Right lobe of liver (tissue), 4 donors: Measurements from ENCODE around the gene ENTPD8.

Experiments used
- POLR2A ChIP-seq: fragments of 450-650 bp; IDR thresholded peaks from one replicate; pipeline ENCODE4 v1.6.1; 2017; ENCODE audit warnings: antibody characterized with exemption, mild to moderate bottlenecking
- TF ChIP-seq, protein P1 (sequence below), 4 donors: fragments of 200-600 bp in 3 of 4; fragments of 450-650 bp in 1 of 4; IDR thresholded peaks; one replicate each; pipeline versions ENCODE4 v1.5.1 to v1.8.0; 2016 to 2022; ENCODE audit warnings: antibody characterized with exemption in 4 of 4, mild to moderate bottlenecking in 2 of 4
- donor health status: DM: no; HTN: no; CAD: no.
- donor health status: DM: no; HTN: no; CAD: no.
- donor health status: DM: no; HTN: yes; CAD: no.

DNA sequence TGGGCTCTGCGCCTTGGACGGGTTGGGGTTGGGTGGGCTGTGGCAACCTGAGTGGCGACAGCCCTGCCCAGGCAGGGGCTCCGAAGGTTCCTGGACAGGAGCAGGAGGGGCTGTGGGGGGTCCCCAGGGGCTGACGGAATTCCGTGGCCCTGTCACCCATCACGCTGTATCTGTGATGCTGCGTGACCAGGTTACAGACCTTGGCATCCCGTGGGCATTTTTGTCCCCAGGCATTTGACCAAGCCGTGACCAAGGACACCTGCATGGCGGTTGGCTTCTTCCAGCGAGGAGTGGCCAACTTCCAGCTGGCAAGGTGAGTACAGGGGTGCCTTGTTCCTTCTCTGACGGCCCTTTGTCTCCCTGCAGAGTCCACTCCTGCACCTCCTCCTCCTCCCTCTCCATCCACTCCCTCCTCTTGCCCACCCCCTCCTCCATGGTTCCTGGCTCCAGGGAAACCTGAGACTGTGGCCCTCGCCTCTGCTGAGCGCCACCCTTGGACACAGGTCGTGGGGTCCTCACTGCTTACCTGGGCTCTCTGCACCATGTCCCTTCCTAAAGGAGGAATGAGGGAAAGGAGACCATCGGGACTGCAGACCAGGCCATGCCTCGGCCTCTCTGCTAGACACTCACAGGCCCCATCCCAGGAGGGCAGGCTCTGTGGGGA is 15.0 kb downstream of the ENTPD8 start:
- TF ChIP-seq, protein P1, sequence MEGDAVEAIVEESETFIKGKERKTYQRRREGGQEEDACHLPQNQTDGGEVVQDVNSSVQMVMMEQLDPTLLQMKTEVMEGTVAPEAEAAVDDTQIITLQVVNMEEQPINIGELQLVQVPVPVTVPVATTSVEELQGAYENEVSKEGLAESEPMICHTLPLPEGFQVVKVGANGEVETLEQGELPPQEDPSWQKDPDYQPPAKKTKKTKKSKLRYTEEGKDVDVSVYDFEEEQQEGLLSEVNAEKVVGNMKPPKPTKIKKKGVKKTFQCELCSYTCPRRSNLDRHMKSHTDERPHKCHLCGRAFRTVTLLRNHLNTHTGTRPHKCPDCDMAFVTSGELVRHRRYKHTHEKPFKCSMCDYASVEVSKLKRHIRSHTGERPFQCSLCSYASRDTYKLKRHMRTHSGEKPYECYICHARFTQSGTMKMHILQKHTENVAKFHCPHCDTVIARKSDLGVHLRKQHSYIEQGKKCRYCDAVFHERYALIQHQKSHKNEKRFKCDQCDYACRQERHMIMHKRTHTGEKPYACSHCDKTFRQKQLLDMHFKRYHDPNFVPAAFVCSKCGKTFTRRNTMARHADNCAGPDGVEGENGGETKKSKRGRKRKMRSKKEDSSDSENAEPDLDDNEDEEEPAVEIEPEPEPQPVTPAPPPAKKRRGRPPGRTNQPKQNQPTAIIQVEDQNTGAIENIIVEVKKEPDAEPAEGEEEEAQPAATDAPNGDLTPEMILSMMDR (IDR thresholded peaks at IDR 0.05), result no peak
- no peak for TF ChIP-seq POLR2A
